GM21619 (cell line): Measurements from ENCODE around the gene ZNF311.
A peak's percentile ranks its signal among the peaks of the same experiment; 100 is the strongest.
"Not testable (repeated sequence)": the region's sequence is repeated elsewhere in the genome, so short reads cannot be mapped to it uniquely, and the experiment has no call there.

Experiments used
- ATAC-seq: cut with Tn5 transposase; IDR thresholded peaks from one replicate; pipeline ENCODE4 v1.9.1; 2021; ENCODE audit not compliant: unreplicated experiment

The ZNF311 gene

GRCh38 chr6:28956331-28956730, 48.8 kb downstream of the ZNF311 start:
- ATAC-seq = no peak

- no peak for ATAC-seq
Measured at GRCh38 chr6:28953585-28954258, 51.4 kb downstream of the ZNF311 start.

GRCh38 chr6:28953039-28953584, 52.0 kb downstream of the ZNF311 start:
- peak; percentile 69 for ATAC-seq

GRCh38 chr6:28949656-28950195, 55.4 kb downstream of the ZNF311 start:
- not testable (repeated sequence) for ATAC-seq

DNA sequence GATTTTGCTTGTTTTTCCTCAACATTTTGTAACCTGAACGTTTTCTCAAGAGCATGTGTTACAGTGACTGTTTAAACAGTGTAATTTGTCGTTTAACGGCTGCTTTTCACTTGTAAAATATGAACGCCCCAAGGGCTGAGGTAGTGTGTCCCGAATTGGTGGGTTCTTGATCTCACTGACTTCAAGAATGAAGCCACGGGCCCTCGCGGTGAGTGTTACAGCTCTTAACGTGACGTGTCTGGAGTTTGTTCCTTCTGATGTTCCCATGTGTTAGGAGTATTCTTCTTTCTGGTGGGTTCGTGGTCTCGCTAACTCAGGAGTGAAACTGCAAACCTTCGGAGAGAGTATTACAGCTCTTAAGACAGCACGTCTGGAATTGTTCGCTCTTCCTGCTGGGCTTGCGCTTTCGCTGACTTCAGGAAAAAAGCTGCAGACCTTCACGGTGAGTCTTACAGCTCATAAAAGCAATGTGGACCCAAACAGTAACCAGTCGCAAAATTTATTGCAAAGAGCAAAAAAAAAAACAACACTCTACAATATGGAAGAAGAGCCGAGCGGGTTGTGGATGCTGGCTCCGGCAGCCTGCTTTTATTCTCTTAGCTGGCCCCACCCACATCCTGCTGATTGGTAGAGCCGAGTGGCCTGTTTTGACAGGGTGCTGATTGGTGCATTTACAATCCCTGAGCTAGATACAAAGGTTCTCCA, 56.2 kb downstream of the ZNF311 start:
- no peak for ATAC-seq

GRCh38 chr6:28947831-28948270, 57.3 kb downstream of the ZNF311 start:
- ATAC-seq = no peak

DNA sequence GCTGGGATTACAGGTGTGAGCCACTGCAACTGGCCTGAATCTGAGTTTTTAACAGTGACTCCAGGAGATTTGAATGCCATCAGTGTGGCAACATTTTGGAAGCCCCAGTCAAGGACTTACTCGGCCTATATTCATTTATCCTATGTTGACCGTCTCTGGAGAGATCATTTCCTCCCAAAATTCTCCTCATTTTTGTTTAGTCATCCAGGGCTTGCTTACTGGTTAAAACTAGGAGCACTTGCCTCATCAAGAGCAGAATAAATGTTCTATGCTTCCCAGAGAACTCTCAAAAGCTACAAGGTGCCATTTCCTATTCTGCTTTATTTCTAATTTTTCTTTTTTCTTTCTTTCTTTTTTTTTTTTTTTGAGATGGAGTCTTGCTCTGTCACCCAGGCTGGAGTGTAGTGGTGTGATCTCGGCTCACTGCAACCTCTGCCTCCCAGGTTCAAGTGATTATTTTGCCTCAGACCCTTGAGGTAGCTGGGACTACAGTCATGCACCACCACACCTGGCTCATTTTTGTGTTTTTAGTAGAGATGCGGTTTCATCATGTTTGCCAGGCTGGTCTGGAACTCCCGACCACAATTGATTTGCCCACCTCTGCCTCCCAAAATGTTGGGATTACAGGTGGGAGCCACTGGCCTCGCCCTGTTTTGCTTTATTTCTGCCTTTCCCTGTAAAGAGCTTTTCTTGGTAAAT, 57.9 kb downstream of the ZNF311 start:
- ATAC-seq = no peak

GRCh38 chr6:28945349-28945748, 59.8 kb downstream of the ZNF311 start:
- ATAC-seq = no peak
